ENCODE data around the gene SCD5.
A peak's percentile ranks its signal among the peaks of the same experiment; 100 is the strongest.
"Not testable (repeated sequence)": the region's sequence is repeated elsewhere in the genome, so short reads cannot be mapped to it uniquely, and the experiment has no call there.

The SCD5 gene

DNA sequence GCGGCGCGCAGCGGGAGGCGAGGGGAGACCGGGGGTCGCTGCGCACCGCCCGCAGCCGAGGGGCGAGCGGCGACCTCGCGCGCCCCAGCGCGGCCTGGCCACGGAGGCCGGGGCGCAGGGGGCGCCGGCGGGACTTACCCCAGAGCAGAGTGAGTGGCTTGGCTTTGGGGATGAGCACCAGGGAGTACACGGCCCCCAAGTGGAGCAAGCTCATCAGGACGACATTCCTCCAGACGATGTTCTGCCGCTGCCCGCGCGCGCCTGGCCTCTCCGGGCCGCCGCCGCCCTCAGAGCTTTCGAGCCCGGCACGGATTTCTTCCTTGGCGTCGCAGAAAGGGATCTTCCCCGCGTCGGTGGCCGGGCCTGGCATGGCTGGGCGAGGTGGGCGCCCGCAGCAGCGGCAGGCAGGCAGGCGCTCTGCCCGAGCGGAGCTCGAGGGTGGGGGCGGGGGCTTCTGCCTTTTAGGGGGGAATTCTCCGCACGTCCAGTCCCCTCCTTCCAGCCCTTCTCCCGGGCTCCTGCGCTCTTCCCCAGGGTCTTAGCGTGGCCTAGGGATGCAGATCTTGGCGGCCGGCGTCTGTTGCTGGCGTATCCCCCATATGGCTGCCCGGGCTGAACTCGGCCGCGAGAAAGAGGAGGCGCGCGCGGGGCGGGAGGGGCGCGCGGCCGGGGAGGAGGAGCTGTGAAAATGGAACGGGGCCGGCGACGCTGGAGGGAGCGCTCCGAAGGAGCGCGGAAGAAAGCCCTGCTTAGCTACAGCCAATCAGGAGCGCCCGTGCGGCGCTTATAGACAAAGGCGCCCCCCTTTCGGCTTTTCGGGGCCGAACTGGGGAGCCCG, at the start of gene SCD5:
TSS of gene SCD5 (minus strand) at position 629 of the 838 bp plus-strand sequence. CDS start at position 370, 259 bp downstream.
- peak; percentile 59 to 82 (median 69) for DNase-seq

DNA sequence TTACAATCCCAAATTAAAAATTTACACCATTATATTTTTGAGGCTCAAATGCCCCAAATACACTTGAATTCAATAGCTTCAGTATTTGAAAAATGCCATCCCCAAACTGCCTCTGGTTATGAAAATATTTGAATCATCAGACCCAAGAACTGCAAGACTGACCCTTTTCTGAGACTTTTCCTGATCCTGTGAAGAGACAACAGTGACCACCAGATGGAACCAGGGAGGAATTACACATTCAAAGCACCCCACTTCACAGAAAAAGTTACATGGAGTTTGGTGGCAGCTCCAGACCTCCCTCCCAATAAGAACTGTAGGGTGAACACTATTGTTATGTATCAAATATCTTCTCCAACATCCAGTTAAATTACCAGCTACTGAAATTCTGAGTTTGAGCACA, 44.0 kb upstream of the SCD5 start:
- no peak for DNase-seq

DNA sequence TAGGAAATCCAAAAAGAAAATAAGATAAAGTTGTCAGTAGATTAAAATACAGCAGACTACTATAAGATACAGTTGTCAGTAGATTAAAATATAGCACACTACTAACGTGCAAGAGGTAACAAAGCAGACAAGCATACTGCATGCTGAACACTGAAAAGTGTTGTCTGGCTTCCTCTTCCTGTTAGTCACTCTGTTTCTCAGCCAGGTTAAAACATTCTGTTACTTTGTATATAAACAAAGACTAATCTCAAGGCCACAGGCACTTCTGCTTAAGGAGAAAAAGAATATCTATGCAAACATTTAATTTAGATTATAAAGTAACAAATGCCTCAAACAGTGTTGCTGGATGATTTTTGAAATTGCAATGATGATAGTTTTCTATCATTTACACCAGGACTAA, 41.0 kb upstream of the SCD5 start:
- no peak for DNase-seq

- peak; percentile 30 to 61 (median 40) for DNase-seq
Measured at GRCh38 chr4:82833696-82834313, 35.2 kb upstream of the SCD5 start.

DNA sequence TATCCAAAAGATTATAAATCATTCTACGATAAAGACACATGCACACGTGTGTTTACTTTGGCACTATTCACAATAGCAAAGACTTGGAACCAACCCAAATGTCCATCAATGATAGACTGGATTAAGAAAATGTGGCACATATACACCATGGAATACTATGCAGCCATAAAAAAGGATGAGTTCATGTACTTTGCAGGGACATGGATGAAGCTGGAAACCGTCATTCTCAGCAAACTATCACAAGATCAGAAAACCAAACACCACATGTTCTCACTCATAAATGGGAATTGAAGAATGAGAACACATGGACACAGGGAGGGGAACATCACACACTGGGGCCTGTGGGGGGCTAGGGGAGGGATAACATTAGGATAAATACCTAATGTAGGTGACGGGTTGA, 34.5 kb upstream of the SCD5 start:
- not testable (repeated sequence) for DNase-seq

DNA sequence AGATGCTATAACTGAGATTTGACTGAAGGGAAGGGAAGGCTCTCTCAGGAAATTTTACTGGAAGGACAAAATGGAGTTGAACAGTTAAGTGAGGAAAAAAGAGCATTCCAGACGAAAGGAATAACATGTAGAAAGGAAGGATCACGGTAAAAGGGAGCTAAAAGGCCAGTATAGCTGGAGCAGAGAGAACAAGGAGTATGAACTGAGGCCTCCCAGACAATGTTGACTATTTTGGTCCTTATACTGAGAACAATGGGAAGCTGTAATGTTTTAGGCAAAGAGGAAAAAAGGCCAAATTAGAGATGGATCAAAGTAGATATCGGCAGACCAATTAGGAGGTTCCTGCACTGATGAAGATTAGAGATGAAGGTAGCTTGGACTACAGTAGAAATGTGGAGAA, 26.8 kb upstream of the SCD5 start:
- DNase-seq = no peak

GRCh38 chr4:82823062-82823461, 24.5 kb upstream of the SCD5 start:
- no peak for DNase-seq

- no peak for DNase-seq
Measured at GRCh38 chr4:82820689-82821088, 22.1 kb upstream of the SCD5 start.

DNA sequence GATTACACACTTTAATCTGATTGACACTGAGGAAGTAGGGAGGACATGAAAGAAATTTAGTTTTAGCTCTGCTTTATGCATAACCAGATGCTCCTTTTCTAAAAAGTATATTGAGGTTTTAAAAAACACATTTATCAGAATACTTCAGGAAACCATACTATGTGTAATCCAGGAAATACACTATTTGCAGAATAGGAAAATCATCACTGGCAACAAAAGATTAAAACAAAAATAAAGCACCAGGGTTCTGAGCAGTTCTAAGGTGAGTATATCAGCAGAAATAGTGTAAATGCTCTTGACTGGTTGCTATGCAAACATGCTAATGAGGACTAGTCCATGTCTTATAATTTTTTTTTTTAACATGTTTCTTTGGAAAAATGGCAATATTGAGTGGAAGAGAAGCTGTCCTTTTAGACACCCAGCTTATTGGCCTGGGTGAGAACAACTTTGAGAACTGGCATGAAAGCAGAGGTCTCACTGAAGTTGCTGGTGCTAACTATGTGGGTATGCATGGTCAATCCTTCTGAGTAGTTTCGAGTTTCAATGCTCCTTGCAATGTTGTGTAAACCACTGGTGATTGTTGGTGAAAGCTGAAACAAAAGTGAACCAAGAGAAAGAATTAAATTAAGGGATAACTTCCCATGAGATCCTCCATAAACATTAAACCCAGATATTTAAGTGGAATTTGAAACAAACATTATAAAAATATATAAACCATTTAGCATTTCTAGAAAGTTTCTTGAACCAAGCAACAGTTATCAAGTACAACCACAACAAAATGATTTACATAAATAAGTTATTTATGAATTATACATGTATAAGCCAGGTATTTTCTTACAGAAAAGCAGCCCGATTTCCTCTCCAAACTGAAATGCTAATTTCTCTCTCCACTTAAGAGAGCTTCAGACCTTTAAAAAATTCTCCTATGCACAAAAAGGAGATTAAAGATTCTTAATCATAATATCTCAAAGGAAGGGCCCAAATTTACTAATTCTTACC, 20.4 kb upstream of the SCD5 start:
- no peak for DNase-seq

GRCh38 chr4:82816874-82817273, 18.3 kb upstream of the SCD5 start:
- DNase-seq = not testable (repeated sequence)

- no peak for DNase-seq
Measured at GRCh38 chr4:82814034-82814433, 15.4 kb upstream of the SCD5 start.

GRCh38 chr4:82811838-82812341, 13.3 kb upstream of the SCD5 start:
- DNase-seq = no peak

DNA sequence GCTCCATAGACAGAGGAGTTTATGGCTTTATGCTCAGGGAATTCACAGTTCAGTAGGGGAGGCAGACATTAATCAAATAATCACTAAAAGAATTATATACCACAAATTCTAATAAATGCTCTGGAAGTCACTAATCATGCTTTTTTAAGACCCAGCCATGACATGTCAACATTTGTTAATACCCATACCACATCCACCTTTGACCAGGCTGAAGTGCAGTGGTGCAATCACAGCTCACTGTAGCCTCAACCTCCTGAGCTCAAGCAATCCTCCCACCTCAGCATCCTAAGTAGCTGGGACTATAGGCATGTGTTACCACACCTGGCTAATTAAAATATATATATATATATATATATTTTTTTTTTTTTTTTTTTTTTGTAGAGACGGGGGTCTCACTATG, 12.8 kb upstream of the SCD5 start:
- no peak for DNase-seq

GRCh38 chr4:82810176-82810575, 11.6 kb upstream of the SCD5 start:
- DNase-seq = no peak

- no peak for DNase-seq
Measured at GRCh38 chr4:82809619-82810018, 11.0 kb upstream of the SCD5 start.

GRCh38 chr4:82803746-82804145, 5.2 kb upstream of the SCD5 start:
- no peak for DNase-seq

GRCh38 chr4:82802911-82803310, 4.3 kb upstream of the SCD5 start:
- DNase-seq = peak in 2 of 3 donors; percentile 47 to 54

- no peak for DNase-seq
Measured at GRCh38 chr4:82801910-82802521, 3.4 kb upstream of the SCD5 start.

GRCh38 chr4:82799006-82799881, 648 bp upstream of the SCD5 start:
- no peak for DNase-seq

DNA sequence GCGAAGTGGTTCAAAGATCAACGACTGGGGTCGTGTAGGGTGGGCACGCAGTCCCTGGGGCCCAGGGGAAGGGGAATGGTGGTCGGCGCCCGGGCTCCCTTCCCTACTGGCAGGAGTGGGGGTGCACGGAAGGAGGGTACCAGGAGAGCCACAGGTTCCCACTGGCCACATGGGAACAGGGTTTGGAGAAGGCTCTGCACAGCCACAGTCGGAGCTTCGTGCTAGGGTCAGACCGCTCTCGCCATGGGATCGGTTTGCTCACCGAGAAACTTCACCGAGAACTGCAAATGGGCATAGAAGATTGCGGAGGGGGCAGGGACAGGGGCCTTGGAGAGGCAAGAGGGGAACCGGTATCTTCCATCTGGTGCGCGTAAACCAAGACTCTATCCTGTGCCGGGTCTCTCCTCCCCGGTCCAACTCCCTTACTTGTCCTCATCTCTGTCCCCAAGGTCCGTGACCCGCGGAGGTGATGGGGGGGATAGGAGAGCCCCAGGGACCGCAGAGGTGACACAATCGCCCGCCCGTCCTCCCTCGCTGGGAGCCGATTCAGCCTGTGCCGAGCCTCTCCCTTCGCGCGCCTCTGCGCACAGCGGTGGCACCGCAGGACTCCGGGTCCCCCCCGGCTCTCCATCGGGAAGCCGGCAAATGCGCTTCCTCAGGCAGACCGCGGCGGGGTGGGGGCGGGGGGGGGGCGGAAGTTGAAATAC, 1.0 kb downstream of the SCD5 start:
- DNase-seq = peak in 1 of 3 donors; percentile 54

DNA sequence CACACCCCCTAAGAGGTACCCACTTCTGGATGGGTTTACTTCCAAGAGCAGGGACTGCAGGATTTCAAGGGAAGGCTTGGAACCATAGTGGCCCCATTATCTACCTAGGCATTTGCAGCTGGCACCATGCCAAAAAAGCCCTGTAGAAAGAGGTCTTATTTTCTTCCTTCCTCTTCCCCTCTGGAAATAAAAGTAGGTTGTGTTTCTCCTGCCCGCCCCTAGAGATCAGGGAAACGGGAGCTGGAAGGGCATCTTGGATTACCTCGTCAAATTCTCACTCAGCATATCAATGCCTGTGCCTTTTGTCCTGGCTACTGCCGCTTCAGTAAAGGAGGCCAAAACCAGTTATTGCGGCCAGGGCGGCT, 1.6 kb downstream of the SCD5 start:
- DNase-seq = no peak

Data from suppressor macrophage treated with lipopolysaccharide for 1 hour (primary cell).